ENCODE measurements around the gene IRF3. TPM values are rescaled to one million over a fixed set of nuclear protein-coding genes. Genes with fewer than 3 reads are reported as not detected.

IRF3 gene
- total RNA-seq, 1 donor from 2014 or later = 29.5 TPM

DNA sequence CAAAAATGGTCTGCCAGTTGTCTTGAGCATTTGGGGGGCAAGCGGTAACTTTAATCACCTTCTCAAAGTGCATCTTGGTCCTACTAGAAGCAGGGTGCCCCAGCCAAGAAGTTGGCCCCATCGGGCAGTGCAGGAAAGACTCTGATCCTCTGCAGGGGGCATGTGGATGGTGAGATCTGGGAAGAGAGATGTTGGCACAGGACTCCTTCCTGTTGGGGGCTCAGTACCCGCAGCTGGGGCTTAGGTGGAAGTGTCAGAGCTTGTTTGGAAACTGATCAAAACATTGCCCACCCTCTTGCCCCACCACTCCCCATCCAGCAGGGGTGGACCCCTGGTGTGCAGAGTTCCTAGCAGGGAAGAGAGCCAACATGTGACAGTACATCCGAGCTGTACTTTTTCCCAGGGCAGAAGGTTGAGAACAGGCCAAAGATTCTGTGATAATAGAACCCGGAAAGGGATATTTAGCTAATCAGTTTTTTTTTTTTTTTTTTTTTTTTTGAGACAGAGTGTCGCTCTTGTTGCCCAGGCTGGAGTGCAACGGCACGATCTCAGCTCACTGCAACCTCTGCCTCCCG lies 34.6 kb downstream of the IRF3 start:
- Mint-ChIP-seq H3K4me3 (peak overlapping the region; percentile 50), H3K9me3 (no peaks in the 10 kb centered on the region), H3K4me1 (peaks cover 18% of the 10 kb centered on the region), H3K27me3 (ENCODE audit: insufficient read depth, low read depth) (peaks cover 4% of the 10 kb centered on the region), H3K36me3 (peaks cover 11% of the 10 kb centered on the region), H3K27ac (peak overlapping the region; percentile 85)
- Histone ChIP-seq H4K20me1 (ENCODE audit: low read depth) (no peaks in the 10 kb centered on the region), H3F3A (ENCODE audit: low read depth) (peaks cover 38% of the 10 kb centered on the region), H2AFZ (replicated peaks) (no peak overlapping the region), H3K79me2 (ENCODE audit: low read depth) (no peaks in the 10 kb centered on the region), H3K36me3 (no peaks in the 10 kb centered on the region), H3K27ac (peak overlapping the region; percentile 41), H3K9ac (no peak overlapping the region), H3K4me1 (peaks cover 8% of the 10 kb centered on the region), H3K4me3 (no peak overlapping the region), H3K4me2 (no peak overlapping the region), H3K9me3 (ENCODE audit: low read depth) (no peaks in the 10 kb centered on the region), H3K27me3 (no peaks in the 10 kb centered on the region)
- no peak for DNase-seq (ENCODE audit: low spot score)
- no peak for TF ChIP-seq EZH2 (IDR thresholded peaks at IDR 0.05)
- no peak for TF ChIP-seq CTCF (IDR thresholded peaks at IDR 0.05)
- no peak for TF ChIP-seq EZH2phosphoT487 (IDR thresholded peaks at IDR 0.05)

GRCh38 chr19:49629659-49630058 lies 36.0 kb downstream of the IRF3 start:
- Mint-ChIP-seq H3K27ac (no peak overlapping the region), H3K36me3 (peaks cover 11% of the 10 kb centered on the region)
- TF ChIP-seq CTCF (IDR thresholded peaks at IDR 0.05) = no peak
- TF ChIP-seq EZH2 (IDR thresholded peaks at IDR 0.05) = no peak
- TF ChIP-seq EZH2phosphoT487 (IDR thresholded peaks at IDR 0.05) = no peak

GRCh38 chr19:49626226-49626625 lies 39.4 kb downstream of the IRF3 start:
- no peak overlapping the region for H3K27ac ChIP-seq
- peaks cover 14% of the 10 kb centered on the region for H4K20me1 ChIP-seq (ENCODE audit: low read depth)
- no peaks in the 10 kb centered on the region for H3K79me2 ChIP-seq (ENCODE audit: low read depth)
- no peaks in the 10 kb centered on the region for H3K9me3 ChIP-seq (ENCODE audit: low read depth)
- Mint-ChIP-seq H3K4me3 (no peak overlapping the region), H3K27ac (no peak overlapping the region), H3K9me3 (no peaks in the 10 kb centered on the region), H3K36me3 (peaks cover 22% of the 10 kb centered on the region), H3K4me1 (peaks cover 9% of the 10 kb centered on the region), H3K27me3 (ENCODE audit: insufficient read depth, low read depth) (peaks cover 2% of the 10 kb centered on the region)
- H3K4me3 ChIP-seq = no peak overlapping the region
- H3K4me2 ChIP-seq = no peak overlapping the region
- no peaks in the 10 kb centered on the region for H3K36me3 ChIP-seq
- peaks cover 37% of the 10 kb centered on the region for H3F3A ChIP-seq (ENCODE audit: low read depth)
- no peaks in the 10 kb centered on the region for H3K4me1 ChIP-seq
- TF ChIP-seq CTCF (IDR thresholded peaks at IDR 0.05) (no peak), EZH2phosphoT487 (IDR thresholded peaks at IDR 0.05) (no peak), EZH2 (IDR thresholded peaks at IDR 0.05) (no peak)
- H3K9ac ChIP-seq = no peak overlapping the region
- H3K27me3 ChIP-seq = no peaks in the 10 kb centered on the region
- no peak for DNase-seq (ENCODE audit: low spot score)
- no peak overlapping the region for H2AFZ ChIP-seq (replicated peaks)

More at GRCh38 chr19:49629659-49630058, 36.0 kb downstream of the IRF3 start:
- no peak overlapping the region for H2AFZ ChIP-seq (replicated peaks)
- no peak overlapping the region for H3K4me2 ChIP-seq
- peaks cover 34% of the 10 kb centered on the region for H3F3A ChIP-seq (ENCODE audit: low read depth)
- Mint-ChIP-seq H3K9me3 (no peaks in the 10 kb centered on the region), H3K4me1 (peaks cover 7% of the 10 kb centered on the region), H3K4me3 (peak overlapping the region; percentile 49), H3K27me3 (ENCODE audit: insufficient read depth, low read depth) (peaks cover 4% of the 10 kb centered on the region)
- H3K9me3 ChIP-seq (ENCODE audit: low read depth) = no peaks in the 10 kb centered on the region
- H3K79me2 ChIP-seq (ENCODE audit: low read depth) = no peaks in the 10 kb centered on the region
- no peak overlapping the region for H3K9ac ChIP-seq
- no peaks in the 10 kb centered on the region for H3K4me1 ChIP-seq
- H3K27ac ChIP-seq = no peak overlapping the region
- no peaks in the 10 kb centered on the region for H3K36me3 ChIP-seq
- H3K4me3 ChIP-seq = no peak overlapping the region
- H4K20me1 ChIP-seq (ENCODE audit: low read depth) = peaks cover 1% of the 10 kb centered on the region
- DNase-seq (ENCODE audit: low spot score) = no peak
- no peaks in the 10 kb centered on the region for H3K27me3 ChIP-seq
